ENCODE results near the gene IFNAR1. TPM values are rescaled to one million over a fixed set of nuclear protein-coding genes. Genes with fewer than 3 reads are reported as not detected.

The IFNAR1 gene
- polyA plus RNA-seq, 3 donors = 16.8 to 95.3 (median 56.2) TPM

DNA sequence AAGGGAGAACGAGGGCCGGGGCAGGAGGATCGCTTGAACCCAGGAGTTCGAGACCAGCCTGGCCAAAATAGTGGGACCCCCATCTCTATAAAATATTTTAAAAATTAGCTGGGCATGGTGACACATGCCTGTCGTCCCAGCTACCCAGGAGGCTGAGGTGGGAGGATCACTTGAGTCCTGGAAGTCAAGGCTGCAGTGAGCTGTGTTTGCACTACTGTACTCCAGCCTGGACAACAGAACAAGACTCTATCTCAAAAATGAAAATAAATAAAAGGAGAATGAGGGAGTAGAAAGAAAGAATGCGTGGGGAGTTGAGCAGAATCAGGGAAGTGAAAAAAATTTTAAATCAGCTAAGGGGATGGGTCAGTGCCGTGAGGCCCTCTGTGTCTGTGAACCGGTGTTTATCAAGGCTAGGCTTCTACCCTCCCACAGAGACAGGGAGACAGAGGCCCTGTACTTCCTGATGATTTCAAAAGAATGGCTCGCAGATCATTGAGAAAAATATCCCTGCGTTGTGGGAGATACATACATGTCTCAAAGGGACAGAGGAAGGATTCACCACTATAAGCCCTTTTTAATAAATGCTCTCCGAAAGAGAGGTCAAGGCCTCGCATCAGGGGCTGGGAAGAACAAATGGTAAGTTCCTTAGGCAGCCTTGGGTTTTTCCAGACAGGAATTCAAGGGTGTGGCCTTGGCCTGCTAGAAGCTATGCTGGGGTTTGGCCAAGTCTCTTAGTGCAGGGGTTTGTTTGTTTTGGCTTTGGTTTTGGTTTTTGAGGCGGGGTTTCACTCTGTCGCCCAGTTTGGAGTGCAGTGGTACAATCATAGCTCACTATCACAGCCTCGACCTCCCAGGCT, 37.9 kb upstream of the IFNAR1 start:
- no peaks in the 10 kb centered on the region for H3K79me2 ChIP-seq (ENCODE audit: insufficient read depth, low read length)
- Mint-ChIP-seq H3K9me3 (no peaks in the 10 kb centered on the region), H3K27ac (peak overlapping the region; percentile 45 to 85 (median 63)), H3K4me3 (no peak overlapping the region), H3K27me3 (ENCODE audit: low read depth in 3 of 3) (peaks cover 0 to 2% (median 0%) of the 10 kb centered on the region in 3 donors), H3K36me3 (peaks cover 87 to 97% of the 10 kb centered on the region in 2 donors), H3K4me1 (peaks cover 1% of the 10 kb centered on the region)
- no peak overlapping the region for H3K4me3 ChIP-seq (replicated peaks in 1 of 3; ENCODE audit: low read depth in 2 of 3, low read length in 3 of 3)
- H3K4me1 ChIP-seq (ENCODE audit: control insufficient read depth in 1 of 2, insufficient read depth in 2 of 2, low read length in 2 of 2) = no peaks in the 10 kb centered on the region
- H3K9ac ChIP-seq (ENCODE audit: insufficient read depth, low read length, poor library complexity, severe bottlenecking) = no peak overlapping the region
- TF ChIP-seq, protein P1, sequence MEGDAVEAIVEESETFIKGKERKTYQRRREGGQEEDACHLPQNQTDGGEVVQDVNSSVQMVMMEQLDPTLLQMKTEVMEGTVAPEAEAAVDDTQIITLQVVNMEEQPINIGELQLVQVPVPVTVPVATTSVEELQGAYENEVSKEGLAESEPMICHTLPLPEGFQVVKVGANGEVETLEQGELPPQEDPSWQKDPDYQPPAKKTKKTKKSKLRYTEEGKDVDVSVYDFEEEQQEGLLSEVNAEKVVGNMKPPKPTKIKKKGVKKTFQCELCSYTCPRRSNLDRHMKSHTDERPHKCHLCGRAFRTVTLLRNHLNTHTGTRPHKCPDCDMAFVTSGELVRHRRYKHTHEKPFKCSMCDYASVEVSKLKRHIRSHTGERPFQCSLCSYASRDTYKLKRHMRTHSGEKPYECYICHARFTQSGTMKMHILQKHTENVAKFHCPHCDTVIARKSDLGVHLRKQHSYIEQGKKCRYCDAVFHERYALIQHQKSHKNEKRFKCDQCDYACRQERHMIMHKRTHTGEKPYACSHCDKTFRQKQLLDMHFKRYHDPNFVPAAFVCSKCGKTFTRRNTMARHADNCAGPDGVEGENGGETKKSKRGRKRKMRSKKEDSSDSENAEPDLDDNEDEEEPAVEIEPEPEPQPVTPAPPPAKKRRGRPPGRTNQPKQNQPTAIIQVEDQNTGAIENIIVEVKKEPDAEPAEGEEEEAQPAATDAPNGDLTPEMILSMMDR (IDR thresholded peaks at IDR 0.05) = no peak
- DNase-seq = no peak
- peak overlapping the region in 1 of 2 donors; percentile 37 for H3K27ac ChIP-seq (ENCODE audit: low read depth in 1 of 2, low read length in 2 of 2)
- H3K27me3 ChIP-seq (ENCODE audit: control insufficient read depth in 2 of 2, insufficient read depth in 2 of 2, low read length in 2 of 2) = no peaks in the 10 kb centered on the region
- peaks cover 32% of the 10 kb centered on the region for H4K20me1 ChIP-seq (ENCODE audit: insufficient read depth, low read length)
- H3K4me2 ChIP-seq (replicated peaks; ENCODE audit: extremely low read depth, low read length, poor library complexity, severe bottlenecking) = no peak overlapping the region
- WGBS (ENCODE audit: insufficient coverage) = 100% methylated on average over 1 of the region's 15 CpGs
- peaks cover 89 to 95% of the 10 kb centered on the region in 2 donors for H3K36me3 ChIP-seq (replicated peaks in 1 of 2; ENCODE audit: control insufficient read depth in 1 of 2, insufficient read depth in 2 of 2, low read length in 2 of 2)
- no peak overlapping the region for H2AFZ ChIP-seq (ENCODE audit: insufficient read depth, low read depth, low read length, poor library complexity, severe bottlenecking)
- intact Hi-C loops (cut with micrococcal nuclease) = no loop called here
- no peaks in the 10 kb centered on the region for H3K9me3 ChIP-seq (replicated peaks in 1 of 2; ENCODE audit: control insufficient read depth in 1 of 2, insufficient read depth in 1 of 2, low read length in 2 of 2)

DNA sequence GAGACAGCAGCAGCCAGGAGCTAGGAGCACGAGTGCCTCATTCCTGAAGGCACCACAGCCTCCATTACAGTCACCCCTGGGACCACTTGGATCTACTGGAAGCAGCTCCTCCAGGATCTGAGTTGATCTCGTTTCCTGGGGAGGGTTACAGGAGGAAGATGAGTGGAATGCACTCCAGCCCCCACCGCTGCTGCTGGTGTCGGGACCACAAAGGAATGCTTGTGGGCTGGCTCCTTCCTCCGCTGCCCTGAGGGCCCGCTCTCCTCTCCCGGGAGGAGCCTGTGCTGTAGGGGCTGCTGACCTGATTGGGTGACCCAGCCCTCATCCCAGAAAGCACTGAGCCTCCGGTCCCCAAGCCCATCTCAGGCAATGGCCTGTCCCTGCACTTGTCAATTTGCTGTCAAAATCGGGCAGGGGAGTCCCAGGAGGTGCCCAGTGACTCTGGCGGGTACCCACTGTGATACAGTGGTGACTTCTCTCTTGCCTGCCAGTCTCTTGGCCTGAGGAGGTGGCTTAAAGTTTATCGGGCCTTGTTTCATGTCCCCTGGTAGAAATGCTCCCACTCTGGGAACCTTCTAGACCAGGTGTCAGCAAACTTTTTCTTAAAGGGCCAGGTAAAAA, 35.5 kb upstream of the IFNAR1 start:
- H3K36me3 Mint-ChIP-seq = peaks cover 91 to 99% of the 10 kb centered on the region in 2 donors
- no peak for DNase-seq
- no peak overlapping the region for H3K4me3 Mint-ChIP-seq
- TF ChIP-seq, protein P1 (IDR thresholded peaks at IDR 0.05) = no peak
- H3K9me3 Mint-ChIP-seq = no peaks in the 10 kb centered on the region
- peaks cover 42% of the 10 kb centered on the region for H4K20me1 ChIP-seq (ENCODE audit: insufficient read depth, low read length)
- no peaks in the 10 kb centered on the region for H3K4me1 ChIP-seq (ENCODE audit: control insufficient read depth in 1 of 2, insufficient read depth in 2 of 2, low read length in 2 of 2)
- H3K4me1 Mint-ChIP-seq = peaks cover 1% of the 10 kb centered on the region
- peaks cover 90 to 96% of the 10 kb centered on the region in 2 donors for H3K36me3 ChIP-seq (replicated peaks in 1 of 2; ENCODE audit: control insufficient read depth in 1 of 2, insufficient read depth in 2 of 2, low read length in 2 of 2)
- H3K79me2 ChIP-seq (ENCODE audit: insufficient read depth, low read length) = peaks cover 7% of the 10 kb centered on the region
- WGBS (ENCODE audit: insufficient coverage) = 100% methylated on average over 11 of the region's 11 CpGs
- intact Hi-C loops (cut with micrococcal nuclease) = no loop called here
- no peaks in the 10 kb centered on the region for H3K9me3 ChIP-seq (replicated peaks in 1 of 2; ENCODE audit: control insufficient read depth in 1 of 2, insufficient read depth in 1 of 2, low read length in 2 of 2)
- peaks cover 0 to 3% (median 0%) of the 10 kb centered on the region in 3 donors for H3K27me3 Mint-ChIP-seq (ENCODE audit: low read depth in 3 of 3)
- H3K27ac Mint-ChIP-seq = peak overlapping the region in 3 of 7 donors; percentile 30 to 67 (median 46)
- no peak overlapping the region for H3K4me2 ChIP-seq (replicated peaks; ENCODE audit: extremely low read depth, low read length, poor library complexity, severe bottlenecking)
- no peak overlapping the region for H2AFZ ChIP-seq (ENCODE audit: insufficient read depth, low read depth, low read length, poor library complexity, severe bottlenecking)
- H3K27me3 ChIP-seq (ENCODE audit: control insufficient read depth in 2 of 2, insufficient read depth in 2 of 2, low read length in 2 of 2) = no peaks in the 10 kb centered on the region
- no peak overlapping the region for H3K9ac ChIP-seq (ENCODE audit: insufficient read depth, low read length, poor library complexity, severe bottlenecking)
- H3K27ac ChIP-seq (ENCODE audit: low read depth in 1 of 2, low read length in 2 of 2) = peak overlapping the region in 1 of 2 donors; percentile 29
- no peak overlapping the region for H3K4me3 ChIP-seq (replicated peaks in 1 of 3; ENCODE audit: low read depth in 2 of 3, low read length in 3 of 3)
